GM06990 (cell line): ENCODE results near the gene CHST5.
A peak's percentile ranks its signal among the peaks of the same experiment; 100 is the strongest.
"Not testable (repeated sequence)": the region's sequence is repeated elsewhere in the genome, so short reads cannot be mapped to it uniquely, and the experiment has no call there.

ENCODE experiments used
- DNase-seq: peaks from one replicate; pipeline ENCODE4 v3.0.0-alpha.2; 2011; ENCODE audit not compliant: insufficient read length; ENCODE audit errors: extremely low read depth
- H3K27me3 ChIP-seq: replicated peaks from 2 replicates; pipeline ENCODE4 v1.6.0; 2011; ENCODE audit warnings: low read length; ENCODE audit not compliant: control insufficient read depth, insufficient read depth
- H3K36me3 ChIP-seq: 2 replicates; pipeline ENCODE4 v1.5.1; 2011; ENCODE audit warnings: low read length; ENCODE audit not compliant: control insufficient read depth, insufficient read depth
- H3K4me3 ChIP-seq: replicated peaks from 2 replicates; pipeline ENCODE4 v1.5.1; 2011; ENCODE audit warnings: low read depth, mild to moderate bottlenecking, control low read depth, low read length
- CTCF ChIP-seq: IDR thresholded peaks from 2 replicates; pipeline ENCODE4 v1.5.1; 2011; ENCODE audit warnings: low read length, control low read depth, mild to moderate bottlenecking, inconsistent platforms; ENCODE audit not compliant: insufficient read depth, poor library complexity, severe bottlenecking

The CHST5 gene

GRCh38 chr16:75556431-75556950, 20.6 kb upstream of the CHST5 start:
- no peak for TF ChIP-seq CTCF
- Histone ChIP-seq H3K27me3 (no peaks in the 10 kb centered on the region), H3K36me3 (no peaks in the 10 kb centered on the region), H3K4me3 (peak overlapping the region; percentile 87)
- DNase-seq = no peak

GRCh38 chr16:75555707-75556430, 20.0 kb upstream of the CHST5 start, which contains the start of gene TMEM231:
TMEM231 (minus strand) TSS chr16:75556252; CDS start chr16:75556209, 43 bp downstream.
- no peaks in the 10 kb centered on the region for H3K36me3 ChIP-seq
- no peaks in the 10 kb centered on the region for H3K27me3 ChIP-seq
- H3K4me3 ChIP-seq = peak within 1 kb of the TSS; percentile 87
- TF ChIP-seq CTCF = peak; percentile 31
- DNase-seq = peak; percentile 95

GRCh38 chr16:75555213-75555706, 19.4 kb upstream of the CHST5 start:
- Histone ChIP-seq H3K4me3 (peak overlapping the region; percentile 87), H3K36me3 (no peaks in the 10 kb centered on the region), H3K27me3 (no peaks in the 10 kb centered on the region)
- no peak for DNase-seq
- TF ChIP-seq CTCF = no peak

GRCh38 chr16:75552951-75553350, 17.0 kb upstream of the CHST5 start:
- TF ChIP-seq CTCF = no peak
- DNase-seq = no peak
- Histone ChIP-seq H3K27me3 (no peaks in the 10 kb centered on the region), H3K36me3 (no peaks in the 10 kb centered on the region), H3K4me3 (no peak overlapping the region)

GRCh38 chr16:75550211-75550662, 14.3 kb upstream of the CHST5 start:
- DNase-seq = peak; percentile 40
- H3K4me3 ChIP-seq = no peak overlapping the region
- peak; percentile 72 for TF ChIP-seq CTCF
- H3K36me3 ChIP-seq = no peaks in the 10 kb centered on the region
- no peaks in the 10 kb centered on the region for H3K27me3 ChIP-seq

GRCh38 chr16:75548456-75548855, 12.5 kb upstream of the CHST5 start:
- not testable (repeated sequence) for DNase-seq, H3K36me3 ChIP-seq, H3K4me3 ChIP-seq, H3K27me3 ChIP-seq
